Measurements from ENCODE around the gene TRIM46. TPM values are rescaled to one million over a fixed set of nuclear protein-coding genes. Genes with fewer than 3 reads are reported as not detected.

TRIM46 gene
- total RNA-seq, 1 experiment from 2014 or later, result 6.0 TPM

DNA sequence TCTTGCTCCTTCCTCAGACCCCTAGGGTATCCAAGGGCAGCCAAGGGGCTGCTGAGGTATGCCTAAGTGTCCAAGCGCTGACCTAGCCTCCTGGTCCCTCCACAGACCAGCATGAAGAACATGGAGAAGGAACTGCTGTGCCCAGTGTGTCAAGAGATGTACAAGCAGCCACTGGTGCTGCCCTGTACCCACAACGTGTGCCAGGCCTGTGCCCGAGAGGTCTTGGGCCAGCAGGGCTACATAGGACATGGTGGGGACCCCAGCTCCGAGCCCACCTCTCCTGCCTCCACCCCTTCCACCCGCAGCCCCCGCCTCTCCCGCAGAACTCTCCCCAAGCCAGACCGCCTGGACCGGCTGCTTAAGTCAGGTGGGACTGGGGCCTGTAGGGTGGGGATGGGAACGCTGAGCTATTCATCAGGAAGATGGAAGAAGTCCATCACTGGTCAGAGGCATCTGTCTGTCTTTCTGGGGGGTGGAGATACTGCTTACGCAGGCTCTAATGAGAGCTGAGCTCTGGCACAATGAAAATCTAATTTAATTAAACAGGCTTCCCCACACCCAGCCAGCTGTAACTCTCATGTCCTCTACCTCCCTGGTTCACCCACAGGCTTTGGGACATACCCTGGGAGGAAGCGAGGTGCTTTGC, 1.8 kb downstream of the TRIM46 start:
- Histone ChIP-seq H3K4me1 (replicated peaks; ENCODE audit: insufficient read depth) (peaks cover 32% of the 10 kb centered on the region), H3K36me3 (ENCODE audit: low read depth) (no peaks in the 10 kb centered on the region; the same call in 1 of the 2 replicates), H3F3A (ENCODE audit: insufficient read depth, low read depth) (peaks cover 31% of the 10 kb centered on the region; the same call in 1 of the 2 replicates), H3K9me3 (ENCODE audit: insufficient read depth, low read depth) (no peaks in the 10 kb centered on the region), H3K79me2 (ENCODE audit: low read depth) (peaks cover 17% of the 10 kb centered on the region), H3K4me3 (no peak overlapping the region), H3K4me2 (no peak overlapping the region), H3K27me3 (ENCODE audit: insufficient read depth, low read depth) (no peaks in the 10 kb centered on the region), H2AFZ (no peak overlapping the region), H4K20me1 (ENCODE audit: insufficient read depth) (0 out of 2 replicates have a peak, but pooled peaks cover 5% of the 10 kb centered on the region), H3K27ac (no peak overlapping the region), H3K9me2 (ENCODE audit: insufficient read depth) (no peaks in the 10 kb centered on the region)
- intact Hi-C loops (cut with micrococcal nuclease; ENCODE audit: unreplicated experiment), result no loop called here
- CTCF ChIA-PET, result interaction anchor here (1.0 to 2.1 kb wide), 4 partner anchors 18 to 89 kb away, joined by 3 to 9 read pairs (median 4); no protein-coding TSS in a partner anchor
- POLR2A ChIA-PET (ENCODE audit: unreplicated experiment), result interaction anchor here (0.6 to 1.1 kb wide), 2 partner anchors 18 to 50 kb away, joined by 3 to 26 read pairs; no protein-coding TSS in a partner anchor
- TF ChIP-seq CTCF (conservative IDR thresholded peaks at IDR 0.05) (no peak), EZH2 (IDR thresholded peaks at IDR 0.05; ENCODE audit: low read depth) (no peak)
- no TSS peak for BruUV-seq (replicated peaks)
- no peak for DNase-seq

DNA sequence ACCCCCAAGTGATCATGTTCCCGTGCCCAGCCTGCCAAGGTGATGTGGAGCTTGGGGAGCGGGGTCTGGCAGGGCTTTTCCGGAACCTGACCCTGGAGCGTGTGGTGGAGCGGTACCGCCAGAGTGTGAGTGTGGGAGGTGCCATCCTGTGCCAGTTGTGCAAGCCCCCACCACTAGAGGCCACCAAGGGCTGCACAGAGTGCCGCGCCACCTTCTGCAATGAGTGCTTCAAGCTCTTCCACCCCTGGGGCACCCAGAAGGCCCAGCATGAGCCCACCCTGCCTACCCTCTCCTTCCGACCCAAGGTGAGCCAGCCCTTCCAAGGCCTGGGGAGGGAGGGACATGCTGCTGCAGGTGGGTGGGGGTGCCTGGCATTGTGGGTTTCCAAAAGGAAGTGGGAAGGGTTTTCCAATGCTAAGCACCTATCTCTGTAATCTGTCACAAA, 2.3 kb downstream of the TRIM46 start:
- no peak for DNase-seq
- Histone ChIP-seq H3K79me2 (ENCODE audit: low read depth) (peaks cover 17% of the 10 kb centered on the region), H3K9me2 (ENCODE audit: insufficient read depth) (no peaks in the 10 kb centered on the region), H3K4me2 (no peak overlapping the region), H4K20me1 (ENCODE audit: insufficient read depth) (0 out of 2 replicates have a peak, but pooled peaks cover 5% of the 10 kb centered on the region), H3K9me3 (ENCODE audit: insufficient read depth, low read depth) (no peaks in the 10 kb centered on the region), H2AFZ (no peak overlapping the region), H3K36me3 (ENCODE audit: low read depth) (no peaks in the 10 kb centered on the region; the same call in 1 of the 2 replicates), H3F3A (ENCODE audit: insufficient read depth, low read depth) (peaks cover 31% of the 10 kb centered on the region; the same call in 1 of the 2 replicates), H3K4me3 (no peak overlapping the region), H3K4me1 (replicated peaks; ENCODE audit: insufficient read depth) (peaks cover 32% of the 10 kb centered on the region), H3K27ac (no peak overlapping the region), H3K27me3 (ENCODE audit: insufficient read depth, low read depth) (no peaks in the 10 kb centered on the region)
- CTCF ChIA-PET, result interaction anchor here (1.0 to 2.1 kb wide), 3 partner anchors 18 to 49 kb away, joined by 3 to 9 read pairs (median 4); no protein-coding TSS in a partner anchor
- intact Hi-C loops (cut with micrococcal nuclease; ENCODE audit: unreplicated experiment), result loop anchor here (1.0 to 2.0 kb wide), 4 partner anchors 17 to 68 kb away; partner anchors contain the start of gene THBS3
- TF ChIP-seq CTCF (conservative IDR thresholded peaks at IDR 0.05) (no peak), EZH2 (IDR thresholded peaks at IDR 0.05; ENCODE audit: low read depth) (no peak)
- POLR2A ChIA-PET (ENCODE audit: unreplicated experiment), result no interaction called here
- no TSS peak for BruUV-seq (replicated peaks)

GRCh38 chr1:155176544-155177071, 3.0 kb downstream of the TRIM46 start:
- Histone ChIP-seq H2AFZ (no peak overlapping the region), H3K4me1 (replicated peaks; ENCODE audit: insufficient read depth) (peaks cover 32% of the 10 kb centered on the region), H3K9me3 (ENCODE audit: insufficient read depth, low read depth) (no peaks in the 10 kb centered on the region), H4K20me1 (ENCODE audit: insufficient read depth) (no peaks in the 10 kb centered on the region), H3F3A (ENCODE audit: insufficient read depth, low read depth) (peaks cover 31% of the 10 kb centered on the region; the same call in 1 of the 2 replicates), H3K79me2 (ENCODE audit: low read depth) (peaks cover 14% of the 10 kb centered on the region), H3K4me3 (peak overlapping the region; percentile 28; the same call in 1 of the 2 replicates), H3K9me2 (ENCODE audit: insufficient read depth) (no peaks in the 10 kb centered on the region), H3K27me3 (ENCODE audit: insufficient read depth, low read depth) (no peaks in the 10 kb centered on the region), H3K4me2 (peak overlapping the region; percentile 71), H3K27ac (peak overlapping the region; percentile 63), H3K36me3 (ENCODE audit: low read depth) (no peaks in the 10 kb centered on the region)
- ChIA-PET POLR2A (ENCODE audit: unreplicated experiment) (interaction anchor here (1.2 kb wide), 1 partner anchor 17 kb away, joined by 17 read pairs; no protein-coding TSS in a partner anchor), CTCF (interaction anchor here (0.5 to 1.1 kb wide), 4 partner anchors 17 to 215 kb away, joined by 3 to 13 read pairs (median 8); no protein-coding TSS in a partner anchor)
- BruUV-seq (replicated peaks), result no TSS peak
- TF ChIP-seq CTCF (conservative IDR thresholded peaks at IDR 0.05) (peak; percentile 91), EZH2 (IDR thresholded peaks at IDR 0.05; ENCODE audit: low read depth) (no peak)
- DNase-seq, result peak; percentile 50 to 83
- intact Hi-C loops (cut with micrococcal nuclease; ENCODE audit: unreplicated experiment), result loop anchor here (1.0 to 2.0 kb wide), 4 partner anchors 16 to 68 kb away; partner anchors contain the start of gene THBS3
